ENCODE measurements around the gene TOP1. TPM values are rescaled to one million over a fixed set of nuclear protein-coding genes. Genes with fewer than 3 reads are reported as not detected.
"Not testable (repeated sequence)": the region's sequence is repeated elsewhere in the genome, so short reads cannot be mapped to it uniquely, and the experiment has no call there.

Gene TOP1
- total and polyA plus RNA-seq, 5 experiments from 2014 or later, result 9.1 to 48.3 (median 14.1) TPM

DNA sequence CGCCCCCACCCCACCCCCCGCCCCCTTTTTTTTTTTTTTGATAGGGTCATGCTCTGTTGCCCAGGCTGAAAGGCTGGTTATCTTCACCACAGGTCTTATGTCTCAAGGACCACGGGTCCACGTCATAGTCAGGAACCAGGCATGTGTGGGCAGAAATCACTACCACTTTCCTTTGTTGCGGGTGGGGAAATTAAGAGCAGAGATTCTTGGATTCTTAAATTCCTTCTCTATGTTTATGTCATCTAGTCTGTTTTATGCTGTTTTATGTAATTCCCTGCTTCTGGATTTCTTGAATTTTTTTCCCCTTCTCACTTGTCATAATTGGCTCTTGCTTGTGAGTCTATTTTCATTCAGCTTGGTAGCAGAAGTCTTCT is 82.9 kb downstream of the TOP1 start:
- POLR2A ChIA-PET, result no interaction called here
- Mint-ChIP-seq H3K4me1 (peaks cover 0 to 3% (median 2%) of the 10 kb centered on the region in 4 donors), H3K27ac (peak overlapping the region in 4 of 10 donors; percentile 27 to 60 (median 39))

DNA sequence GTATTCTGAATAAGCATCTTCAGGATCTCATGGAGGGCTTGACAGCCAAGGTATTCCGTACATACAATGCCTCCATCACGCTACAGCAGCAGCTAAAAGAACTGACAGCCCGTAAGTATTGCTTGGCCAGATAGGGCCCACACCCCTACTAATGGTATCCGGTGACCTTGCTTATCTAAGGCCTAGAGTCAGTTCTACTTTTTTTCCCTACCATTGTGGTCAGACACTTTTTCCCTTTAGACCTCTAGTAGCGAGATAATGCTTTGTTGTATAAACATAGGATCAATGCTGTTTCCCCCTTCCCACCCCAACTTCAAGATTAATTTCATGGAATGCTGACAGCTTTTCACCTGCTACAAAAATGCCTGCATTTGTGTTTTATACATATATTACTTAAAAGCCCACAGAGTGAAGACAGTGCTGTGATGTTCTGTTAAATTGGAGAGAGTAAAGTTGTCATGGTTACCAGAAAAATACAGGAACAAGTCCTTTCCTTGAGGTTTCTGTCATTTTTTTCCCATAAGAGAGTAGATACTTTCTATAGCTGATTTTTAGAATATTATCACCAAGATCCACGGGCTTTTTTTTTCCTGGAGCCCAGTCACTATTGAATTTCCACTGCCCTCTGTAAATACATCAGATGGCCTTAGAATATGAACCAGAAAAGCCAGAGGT is 87.8 kb downstream of the TOP1 start:
- ATAC-seq (no peak), DNase-seq (no peak)
- peaks cover 6 to 93% (median 25%) of the 10 kb centered on the region in 3 donors for H3K36me3 Mint-ChIP-seq
- peak overlapping the region in 3 of 10 donors; percentile 0 to 43 (median 5) for H3K27ac Mint-ChIP-seq
- H3K27me3 Mint-ChIP-seq, result no peaks in the 10 kb centered on the region
- no peaks in the 10 kb centered on the region for H3K9me3 Mint-ChIP-seq
- POLR2A ChIA-PET, result no interaction called here
- peaks cover 0 to 3% (median under 1%) of the 10 kb centered on the region in 4 donors for H3K4me1 Mint-ChIP-seq
- H3K4me3 Mint-ChIP-seq, result no peak overlapping the region

More for the DNA sequence above, 82.9 kb downstream of the TOP1 start:
- no peaks in the 10 kb centered on the region for H3K27me3 Mint-ChIP-seq
- no peak for ATAC-seq
- no peaks in the 10 kb centered on the region for H3K9me3 Mint-ChIP-seq
- DNase-seq, result no peak
- H3K36me3 Mint-ChIP-seq, result peaks cover 6 to 87% (median 25%) of the 10 kb centered on the region in 3 donors
- no peak overlapping the region for H3K4me3 Mint-ChIP-seq

DNA sequence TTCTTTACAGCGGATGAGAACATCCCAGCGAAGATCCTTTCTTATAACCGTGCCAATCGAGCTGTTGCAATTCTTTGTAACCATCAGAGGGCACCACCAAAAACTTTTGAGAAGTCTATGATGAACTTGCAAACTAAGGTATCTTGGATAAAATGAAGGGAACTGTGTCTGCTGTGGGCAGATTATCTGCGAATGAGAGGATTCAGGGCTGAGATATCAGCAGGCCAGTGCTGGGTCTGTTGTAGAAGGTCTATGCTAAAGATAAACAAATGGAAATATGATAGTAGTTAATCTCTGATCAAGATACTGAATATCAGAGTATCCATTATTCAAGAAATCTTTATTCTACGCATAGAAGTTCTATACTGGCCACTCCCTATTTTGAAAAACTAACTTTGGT is 89.5 kb downstream of the TOP1 start:
- POLR2A ChIA-PET, result interaction anchor here (0.7 kb wide), 1 partner anchor 33 kb away, joined by 5 read pairs; no protein-coding TSS in a partner anchor

DNA sequence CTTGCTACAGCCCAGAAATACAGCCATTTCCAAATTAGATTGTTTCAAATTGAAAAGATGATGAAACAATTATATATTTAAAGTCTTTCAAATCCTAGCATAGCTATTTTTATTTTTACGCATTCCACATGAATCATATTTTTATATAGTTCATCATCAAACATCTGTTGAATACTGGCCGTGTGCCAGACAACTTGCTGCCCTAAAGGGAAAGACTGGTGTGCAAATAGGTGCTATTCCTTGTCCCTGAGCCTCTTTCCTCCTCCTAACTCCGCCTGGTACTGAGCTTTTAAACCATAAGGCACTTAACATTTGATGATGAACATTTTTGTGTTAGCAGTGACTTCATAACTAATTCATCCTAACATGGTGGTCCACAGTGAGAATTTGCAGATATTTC is 90.0 kb downstream of the TOP1 start:
- POLR2A ChIA-PET, result interaction anchor here (0.7 kb wide), 1 partner anchor 34 kb away, joined by 5 read pairs; no protein-coding TSS in a partner anchor
- Mint-ChIP-seq H3K36me3 (peaks cover 6 to 94% (median 34%) of the 10 kb centered on the region in 3 donors), H3K27ac (peak overlapping the region in 4 of 10 donors; percentile 30 to 56 (median 52)), H3K4me3 (no peak overlapping the region), H3K9me3 (no peaks in the 10 kb centered on the region), H3K27me3 (no peaks in the 10 kb centered on the region), H3K4me1 (peaks cover 0 to 5% (median 0%) of the 10 kb centered on the region in 4 donors)
- ATAC-seq (no peak), DNase-seq (no peak)

More for the DNA sequence above, 89.5 kb downstream of the TOP1 start:
- not testable (repeated sequence) for H3K27me3 Mint-ChIP-seq, DNase-seq, ATAC-seq, H3K9me3 Mint-ChIP-seq, H3K4me3 Mint-ChIP-seq, H3K4me1 Mint-ChIP-seq
- Mint-ChIP-seq H3K27ac (peak overlapping the region in 2 of 10 donors; percentile 35 to 40), H3K36me3 (peaks cover 6 to 93% (median 33%) of the 10 kb centered on the region in 3 donors)

DNA sequence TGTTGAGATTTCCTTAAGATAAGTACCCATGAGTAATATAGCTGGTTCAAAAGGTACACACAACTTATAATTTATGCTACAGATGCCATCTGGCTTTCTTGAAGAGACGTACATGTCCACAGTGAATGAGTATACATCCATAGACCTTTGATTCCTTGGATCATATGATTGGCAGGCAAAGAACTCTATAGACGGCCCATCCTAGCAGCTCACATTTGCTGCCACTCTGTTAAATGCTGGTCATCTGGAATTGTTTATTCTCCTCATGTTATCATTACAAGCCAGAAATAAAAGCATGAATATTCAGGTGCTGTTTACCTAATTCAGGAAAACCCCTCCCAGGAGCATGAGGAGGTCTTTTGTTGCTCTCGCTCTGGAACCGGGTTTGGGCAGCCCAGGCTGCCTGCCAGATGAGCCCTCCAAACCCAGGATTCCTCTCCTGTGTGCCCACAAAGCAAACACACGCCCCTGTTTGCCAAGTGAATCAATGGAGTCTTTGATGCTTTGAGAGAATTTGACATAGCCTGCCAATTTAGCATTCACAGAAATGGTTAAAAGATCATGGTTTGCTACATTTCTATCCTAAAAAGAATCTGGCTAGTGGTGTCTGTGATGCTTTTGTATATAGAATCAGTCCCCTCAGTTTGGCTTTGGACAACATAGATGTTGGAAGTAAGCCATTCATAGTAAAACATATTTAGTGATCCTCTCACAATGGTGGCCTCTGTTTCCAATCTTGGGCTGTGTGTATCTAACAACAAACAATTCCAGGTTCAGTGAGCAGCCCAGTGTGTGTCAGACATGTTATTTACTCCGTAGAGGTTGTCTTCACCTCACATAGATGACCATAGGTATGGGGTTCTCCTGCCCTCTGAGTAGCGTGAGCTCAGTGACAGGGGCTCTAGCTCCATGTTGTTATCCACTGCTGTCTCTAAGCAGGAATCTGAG is 91.3 kb downstream of the TOP1 start:
- Mint-ChIP-seq H3K27me3 (no peaks in the 10 kb centered on the region), H3K36me3 (peaks cover 0 to 90% (median 27%) of the 10 kb centered on the region in 3 donors), H3K4me1 (peaks cover 0 to 5% (median 3%) of the 10 kb centered on the region in 4 donors), H3K9me3 (no peaks in the 10 kb centered on the region), H3K27ac (peak overlapping the region in 5 of 10 donors; percentile 35 to 67 (median 35)), H3K4me3 (no peak overlapping the region)
- ATAC-seq, result no peak
- POLR2A ChIA-PET, result no interaction called here
- no peak for DNase-seq

DNA sequence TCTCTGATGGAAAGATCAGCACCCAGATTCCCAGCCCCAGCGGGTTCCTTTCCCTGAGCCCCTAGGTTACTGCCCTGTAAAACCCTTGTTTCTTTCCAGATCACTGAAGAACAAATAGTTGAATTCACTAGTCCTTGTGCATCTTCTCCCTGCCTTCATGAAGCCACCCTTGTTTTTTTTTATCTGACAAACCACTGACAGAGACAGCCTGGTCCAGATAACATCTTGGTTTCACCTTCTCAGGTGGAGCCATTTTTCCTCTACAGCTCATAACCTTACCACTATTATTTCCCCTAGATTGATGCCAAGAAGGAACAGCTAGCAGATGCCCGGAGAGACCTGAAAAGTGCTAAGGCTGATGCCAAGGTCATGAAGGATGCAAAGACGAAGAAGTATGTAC is 92.8 kb downstream of the TOP1 start:
- DNase-seq (no peak), ATAC-seq (no peak)
- peaks cover 0 to 11% (median 4%) of the 10 kb centered on the region in 4 donors for H3K4me1 Mint-ChIP-seq
- no peaks in the 10 kb centered on the region for H3K27me3 Mint-ChIP-seq
- no peaks in the 10 kb centered on the region for H3K9me3 Mint-ChIP-seq
- H3K4me3 Mint-ChIP-seq, result no peak overlapping the region
- peaks cover 0 to 89% (median 18%) of the 10 kb centered on the region in 3 donors for H3K36me3 Mint-ChIP-seq
- POLR2A ChIA-PET, result no interaction called here
- peak overlapping the region in 9 of 10 donors; percentile 34 to 93 (median 75) for H3K27ac Mint-ChIP-seq

DNA sequence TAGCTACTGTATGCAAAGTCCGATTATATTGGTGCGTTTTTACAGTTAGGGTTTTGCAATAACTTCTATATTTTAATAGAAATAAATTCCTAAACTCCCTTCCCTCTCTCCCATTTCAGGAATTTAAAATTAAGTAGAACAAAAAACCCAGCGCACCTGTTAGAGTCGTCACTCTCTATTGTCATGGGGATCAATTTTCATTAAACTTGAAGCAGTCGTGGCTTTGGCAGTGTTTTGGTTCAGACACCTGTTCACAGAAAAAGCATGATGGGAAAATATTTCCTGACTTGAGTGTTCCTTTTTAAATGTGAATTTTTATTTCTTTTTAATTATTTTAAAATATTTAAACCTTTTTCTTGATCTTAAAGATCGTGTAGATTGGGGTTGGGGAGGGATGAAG is 95.0 kb downstream of the TOP1 start:
- no peak for DNase-seq
- H3K4me3 Mint-ChIP-seq, result no peak overlapping the region
- peaks cover 0 to 11% (median 5%) of the 10 kb centered on the region in 4 donors for H3K4me1 Mint-ChIP-seq
- no peak overlapping the region for H3K27ac Mint-ChIP-seq
- no peak for ATAC-seq
- no peaks in the 10 kb centered on the region for H3K27me3 Mint-ChIP-seq
- peaks cover 0 to 76% (median 14%) of the 10 kb centered on the region in 3 donors for H3K36me3 Mint-ChIP-seq
- POLR2A ChIA-PET, result no interaction called here
- H3K9me3 Mint-ChIP-seq, result no peaks in the 10 kb centered on the region

DNA sequence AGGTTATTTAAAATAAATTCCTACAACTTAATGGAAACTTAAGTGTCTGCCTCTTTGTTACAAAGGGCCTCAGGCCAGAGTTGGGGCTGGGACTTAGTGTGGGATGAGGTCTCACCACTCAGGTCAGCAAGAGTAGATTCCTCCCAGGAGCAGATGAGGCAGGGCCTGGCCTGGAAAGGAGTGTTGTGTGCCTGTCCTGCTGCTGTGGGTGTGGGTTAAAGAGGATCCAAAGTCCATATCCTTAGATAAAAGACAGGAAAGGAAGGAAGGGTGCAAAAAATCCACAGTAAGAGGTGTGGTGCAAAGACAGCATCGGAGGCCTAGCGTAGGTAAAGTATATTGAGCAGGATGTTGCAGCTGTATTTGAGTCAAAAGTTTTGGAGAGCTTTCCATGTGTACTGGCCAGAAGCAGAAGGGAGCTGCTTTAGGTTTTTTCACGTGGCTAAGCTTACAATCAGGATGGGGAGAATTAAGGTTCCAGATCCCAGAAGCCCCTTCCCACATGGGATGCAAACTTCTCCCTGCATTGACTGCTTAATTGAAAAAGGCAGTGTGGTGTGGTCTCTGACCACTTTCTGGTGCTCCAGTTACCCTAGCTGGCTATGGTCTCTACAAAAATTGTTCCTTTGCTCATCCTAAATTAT is 96.0 kb downstream of the TOP1 start:
- peaks cover 0 to 11% (median 5%) of the 10 kb centered on the region in 4 donors for H3K4me1 Mint-ChIP-seq
- POLR2A ChIA-PET, result interaction anchor here (1.6 kb wide), 1 partner anchor 10 kb away, joined by 6 read pairs; no protein-coding TSS in a partner anchor
- H3K27me3 Mint-ChIP-seq, result no peaks in the 10 kb centered on the region
- H3K36me3 Mint-ChIP-seq, result peaks cover 0 to 70% (median 12%) of the 10 kb centered on the region in 3 donors
- no peaks in the 10 kb centered on the region for H3K9me3 Mint-ChIP-seq
- DNase-seq (no peak), ATAC-seq (no peak)
- no peak overlapping the region for H3K4me3 Mint-ChIP-seq
- peak overlapping the region in 8 of 10 donors; percentile 52 to 86 (median 70) for H3K27ac Mint-ChIP-seq

DNA sequence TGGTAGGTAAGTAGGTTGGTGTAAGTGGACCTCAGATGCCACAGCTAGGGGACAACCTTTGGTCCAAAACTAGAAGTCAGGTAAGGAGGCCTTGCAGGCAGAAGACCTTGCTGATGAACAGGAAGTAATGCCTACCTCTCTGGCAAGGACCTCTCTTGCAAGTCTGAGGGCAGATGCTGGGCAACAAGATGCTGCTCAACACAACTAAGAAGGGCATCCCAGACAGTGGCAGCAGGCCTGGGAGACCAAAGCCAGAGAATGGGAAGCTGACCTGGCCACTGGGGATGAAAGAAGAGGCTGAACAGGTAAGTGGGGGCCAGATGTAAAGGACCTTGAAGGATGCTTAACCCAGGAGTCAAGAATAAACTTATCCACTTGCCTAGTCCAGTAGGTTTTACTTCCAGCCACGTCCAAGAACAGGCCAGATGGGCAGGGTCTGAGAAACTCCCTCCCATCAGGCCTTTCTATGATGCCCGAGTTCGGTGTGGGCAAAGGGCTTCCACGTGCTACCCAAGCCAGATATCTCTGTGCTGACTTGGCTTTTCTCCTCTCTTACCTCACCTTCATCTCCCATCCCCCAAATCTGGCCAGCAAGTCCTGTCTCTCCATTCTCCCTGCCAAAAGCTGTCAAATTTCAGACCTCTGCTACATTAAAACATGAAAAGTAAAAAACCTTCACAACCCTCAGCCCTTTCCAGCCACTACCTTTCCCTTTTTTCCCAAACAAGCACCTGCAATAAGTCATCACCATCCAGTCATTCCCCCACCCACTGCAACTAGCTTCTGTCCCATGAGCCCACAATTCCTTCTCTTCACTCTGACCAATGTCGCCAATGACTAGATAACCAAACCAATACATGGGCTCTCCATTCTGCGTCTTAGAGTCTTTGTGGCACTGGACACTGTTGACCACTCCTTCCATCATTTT is 97.2 kb downstream of the TOP1 start:
- POLR2A ChIA-PET, result interaction anchor here (1.6 kb wide), 1 partner anchor 9 kb away, joined by 6 read pairs; no protein-coding TSS in a partner anchor
- no peaks in the 10 kb centered on the region for H3K9me3 Mint-ChIP-seq
- no peak overlapping the region for H3K4me3 Mint-ChIP-seq
- no peaks in the 10 kb centered on the region for H3K27me3 Mint-ChIP-seq
- H3K4me1 Mint-ChIP-seq, result peaks cover 0 to 11% (median 5%) of the 10 kb centered on the region in 4 donors
- ATAC-seq, result no peak
- peaks cover 0 to 67% (median 12%) of the 10 kb centered on the region in 3 donors for H3K36me3 Mint-ChIP-seq
- no peak for DNase-seq
- H3K27ac Mint-ChIP-seq, result peak overlapping the region in 9 of 10 donors; percentile 47 to 86 (median 75)

DNA sequence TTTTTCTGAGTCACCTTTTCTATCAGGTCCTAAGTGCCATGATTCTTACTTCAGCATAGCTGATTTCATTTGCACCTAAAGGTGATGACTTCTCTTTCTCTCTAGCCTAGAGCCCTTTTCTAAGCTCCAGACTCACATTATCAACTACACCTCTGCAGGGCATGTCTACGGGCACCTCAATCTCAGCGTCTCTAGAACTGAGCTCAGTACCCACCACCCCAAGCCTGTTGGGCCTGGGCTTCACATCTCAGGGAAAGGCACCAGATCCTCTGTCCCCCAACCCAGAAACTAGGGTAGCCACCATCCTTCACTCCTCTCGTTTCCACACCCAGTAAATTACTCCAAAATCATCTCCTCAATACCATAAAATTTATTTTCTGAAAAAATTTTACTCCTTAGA is 98.1 kb downstream of the TOP1 start:
- H3K36me3 Mint-ChIP-seq, result peaks cover 0 to 58% (median 8%) of the 10 kb centered on the region in 3 donors
- DNase-seq, result no peak

DNA sequence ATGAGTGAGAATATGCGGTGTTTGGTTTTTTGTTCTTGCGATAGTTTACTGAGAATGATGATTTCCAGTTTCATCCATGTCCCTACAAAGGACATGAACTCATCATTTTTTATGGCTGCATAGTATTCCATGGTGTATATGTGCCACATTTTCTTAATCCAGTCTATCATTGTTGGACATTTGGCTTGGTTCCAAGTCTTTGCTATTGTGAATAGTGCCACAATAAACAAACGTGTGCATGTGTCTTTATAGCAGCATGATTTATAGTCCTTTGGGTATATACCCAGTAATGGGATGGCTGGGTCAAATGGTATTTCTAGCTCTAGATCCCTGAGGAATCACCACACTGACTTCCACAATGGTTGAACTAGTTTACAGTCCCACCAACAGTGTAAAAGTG is 99.7 kb downstream of the TOP1 start:
- DNase-seq, H3K27me3 Mint-ChIP-seq, H3K4me3 Mint-ChIP-seq, H3K9me3 Mint-ChIP-seq, ATAC-seq, H3K27ac Mint-ChIP-seq: not testable (repeated sequence)
- Mint-ChIP-seq H3K36me3 (peaks cover 0 to 42% (median 0%) of the 10 kb centered on the region in 3 donors), H3K4me1 (peaks cover 0 to 13% (median 5%) of the 10 kb centered on the region in 4 donors)
- POLR2A ChIA-PET, result interaction anchor here (1.1 kb wide), 1 partner anchor 138 kb away, joined by 3 read pairs; no protein-coding TSS in a partner anchor

More for the DNA sequence above, 98.1 kb downstream of the TOP1 start:
- peak overlapping the region in 9 of 10 donors; percentile 0 to 84 (median 40) for H3K27ac Mint-ChIP-seq
- no peaks in the 10 kb centered on the region for H3K9me3 Mint-ChIP-seq
- no peaks in the 10 kb centered on the region for H3K27me3 Mint-ChIP-seq
- POLR2A ChIA-PET, result no interaction called here
- no peak overlapping the region for H3K4me3 Mint-ChIP-seq
- peaks cover 0 to 11% (median 5%) of the 10 kb centered on the region in 4 donors for H3K4me1 Mint-ChIP-seq
- no peak for ATAC-seq

Measured in naive thymus-derived CD8-positive, alpha-beta T cell (primary cell).